ENCODE measurements around the gene LIMCH1.
"Not testable (repeated sequence)": the region's sequence is repeated elsewhere in the genome, so short reads cannot be mapped to it uniquely, and the experiment has no call there.

Gene LIMCH1

DNA sequence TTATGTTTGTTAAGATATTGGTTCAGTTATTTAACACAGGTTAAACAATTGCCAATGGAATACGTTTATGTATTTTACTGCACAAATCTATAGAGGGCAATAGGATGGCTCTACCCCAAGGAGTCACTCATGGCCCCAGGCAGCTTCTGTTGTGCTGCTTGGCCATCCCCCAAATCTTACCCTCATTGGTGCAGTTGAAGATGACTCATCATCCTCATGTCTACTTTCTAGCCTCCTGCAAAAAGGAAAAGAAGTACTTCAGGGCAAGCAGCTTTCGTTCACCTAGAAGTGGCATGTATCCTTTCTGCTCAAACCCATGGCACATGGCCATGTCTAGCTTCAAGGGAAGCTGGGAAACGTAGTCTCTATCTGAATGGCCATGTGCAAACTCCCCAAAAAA is 196.4 kb downstream of the LIMCH1 start:
- peak; percentile 24 for DNase-seq (ENCODE audit: low spot score)

- DNase-seq (ENCODE audit: low spot score) = not testable (repeated sequence)
These were observed 199.5 kb downstream of the LIMCH1 start for GRCh38 chr4:41737491-41737890.

DNA sequence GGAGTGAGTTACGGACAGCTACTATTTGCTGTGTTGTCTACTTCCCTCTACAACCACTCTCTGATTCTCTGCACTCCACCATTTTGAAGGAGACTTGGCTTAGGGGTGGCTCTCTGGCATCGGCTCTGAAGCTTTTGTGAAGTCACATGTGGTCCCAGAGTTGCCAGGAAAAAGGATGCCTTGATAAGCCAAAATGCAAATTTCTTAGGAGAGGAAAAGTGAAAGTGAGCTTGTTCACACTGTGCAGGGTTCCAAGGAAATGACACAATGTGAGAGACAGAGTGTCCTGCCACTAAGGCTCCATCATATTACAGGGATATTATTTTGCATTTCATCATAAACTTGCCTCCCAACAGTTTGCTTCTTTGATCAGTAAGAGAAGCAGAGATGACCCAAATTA is 203.4 kb downstream of the LIMCH1 start:
- no peak for DNase-seq (ENCODE audit: low spot score)

- DNase-seq (ENCODE audit: low spot score) = no peak
These were observed 206.8 kb downstream of the LIMCH1 start for GRCh38 chr4:41744572-41745291.

- no peak for DNase-seq (ENCODE audit: low spot score)
These were observed 207.5 kb downstream of the LIMCH1 start for GRCh38 chr4:41745292-41746024.

DNA sequence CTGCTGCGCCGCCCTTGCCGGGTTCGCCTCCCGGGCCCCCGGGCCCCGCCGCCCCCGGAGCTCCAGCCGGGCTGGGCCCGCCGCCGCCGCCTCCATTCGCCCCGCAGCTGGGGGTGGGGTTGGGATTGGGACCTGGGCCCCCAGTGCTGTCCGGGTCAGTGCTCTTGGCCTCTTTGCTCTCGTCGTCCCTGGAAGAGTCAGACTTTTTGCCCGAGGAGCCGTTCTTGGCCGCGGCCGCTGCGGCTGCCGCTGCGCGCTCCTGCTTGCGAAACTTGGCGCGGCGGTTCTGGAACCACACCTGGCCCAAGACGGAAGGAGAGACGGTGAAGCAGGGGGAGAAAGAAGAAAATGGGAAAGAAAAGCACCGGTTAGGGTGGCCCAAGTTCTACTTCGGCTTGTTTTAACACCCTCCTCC is 208.1 kb downstream of the LIMCH1 start:
- DNase-seq (ENCODE audit: low spot score) = no peak

DNA sequence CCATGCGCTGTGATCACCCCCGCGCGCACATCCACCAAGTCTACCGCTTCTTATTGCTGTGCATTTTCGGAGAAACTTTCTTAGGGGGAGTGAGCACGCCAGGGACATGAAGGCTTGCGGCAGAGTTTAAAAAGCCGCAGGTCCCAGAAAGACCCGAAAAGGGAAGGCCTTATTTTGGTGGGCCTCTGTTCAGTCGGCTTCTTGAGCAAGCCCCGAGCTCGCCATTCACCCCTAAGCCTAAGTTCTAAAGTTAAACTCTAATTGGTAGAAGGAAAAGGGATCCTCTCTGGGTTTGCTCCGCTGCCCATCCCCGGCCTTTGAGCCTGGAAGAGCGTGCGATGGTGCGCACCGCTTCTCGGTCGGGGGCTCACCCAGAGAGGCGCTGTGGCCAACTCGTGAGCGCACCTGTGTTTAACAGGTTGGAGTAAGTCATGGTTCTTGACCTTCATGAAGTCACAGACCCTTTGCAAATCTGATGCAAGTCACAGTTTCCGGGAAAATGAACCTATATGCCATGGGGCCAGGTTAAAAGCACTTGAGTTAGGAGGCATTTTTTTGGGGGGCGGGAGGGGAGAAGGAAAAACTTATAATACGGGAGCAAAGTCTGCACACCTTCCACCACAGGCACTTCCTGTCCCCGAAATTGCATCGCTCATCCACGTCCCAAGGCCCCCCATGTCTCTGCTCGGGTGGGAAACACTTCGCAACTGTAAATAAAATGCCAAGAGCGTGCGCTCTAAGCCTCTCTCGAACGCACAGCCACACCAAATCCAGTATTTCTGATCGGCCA is 208.7 kb downstream of the LIMCH1 start:
- DNase-seq (ENCODE audit: low spot score) = no peak

- DNase-seq (ENCODE audit: low spot score) = no peak
These were observed 209.5 kb downstream of the LIMCH1 start for GRCh38 chr4:41747230-41748055.

- no peak for DNase-seq (ENCODE audit: low spot score)
These were observed 210.2 kb downstream of the LIMCH1 start for GRCh38 chr4:41748074-41748570.

DNA sequence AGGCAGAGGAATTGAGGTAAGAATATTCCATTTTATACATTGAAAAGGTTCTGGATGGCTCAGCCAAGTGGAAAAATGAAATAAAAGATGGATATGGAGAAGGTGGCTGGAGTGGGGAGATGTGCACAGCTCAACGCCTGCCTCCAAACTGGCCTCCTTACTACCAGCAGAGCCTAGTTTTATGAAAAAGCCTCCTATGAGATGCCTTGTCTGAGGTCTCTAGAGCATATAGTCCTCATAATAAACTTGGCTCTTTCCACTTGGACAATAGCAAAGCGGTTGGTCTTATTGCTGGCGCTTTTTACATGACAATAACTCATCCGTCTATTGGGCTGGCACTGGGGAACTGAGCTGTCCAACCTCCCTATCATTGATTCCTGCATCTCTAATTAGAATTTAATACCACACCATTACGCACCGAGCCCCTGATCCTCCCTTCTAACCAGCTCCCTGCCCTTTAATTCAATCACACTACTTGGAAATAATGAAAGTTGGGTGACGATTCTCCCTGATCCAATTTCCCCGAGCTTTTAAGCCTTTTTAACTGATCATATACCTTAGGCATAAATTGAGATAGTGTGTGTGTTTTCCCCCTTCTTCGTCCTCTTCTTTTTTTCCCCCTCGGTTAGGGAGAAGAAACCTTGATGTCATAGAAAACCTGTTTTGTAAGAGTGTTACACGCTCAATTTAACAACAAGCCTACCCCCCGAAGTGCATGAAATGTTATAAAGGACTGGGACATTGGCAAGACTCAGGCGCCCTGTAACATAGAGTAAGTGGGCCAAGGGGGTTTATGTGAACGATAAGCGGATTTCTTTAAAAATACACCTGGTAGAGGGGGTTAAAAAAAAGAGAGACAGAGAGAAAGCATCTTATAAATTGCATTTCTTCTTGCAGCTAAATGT is 210.9 kb downstream of the LIMCH1 start, which contains the start of gene PHOX2B:
Gene PHOX2B (minus strand): TSS at position 155 of the 905 bp plus-strand sequence. CDS start 115 bp downstream, at position 40.
- DNase-seq (ENCODE audit: low spot score) = no peak

GRCh38 chr4:41749631-41750039 is 211.7 kb downstream of the LIMCH1 start:
- DNase-seq (ENCODE audit: low spot score) = no peak

Measured in RKO (cell line).